HuH-7 (cell line): ENCODE data around the gene PGPEP1.
"Not testable (repeated sequence)": the region's sequence is repeated elsewhere in the genome, so short reads cannot be mapped to it uniquely, and the experiment has no call there.

Experiments
- DNase-seq: peaks from one replicate; pipeline ENCODE4 v3.0.0; 2011; ENCODE audit warnings: low spot score

Gene PGPEP1

GRCh38 chr19:18332917-18333530 lies 7.4 kb upstream of the PGPEP1 start:
- no peak for DNase-seq

- DNase-seq: no peak
Observed at GRCh38 chr19:18333680-18334079, 6.7 kb upstream of the PGPEP1 start.

- no peak for DNase-seq
Observed at GRCh38 chr19:18336121-18336520, 4.3 kb upstream of the PGPEP1 start.

- no peak for DNase-seq
Observed at GRCh38 chr19:18338541-18338940, 1.9 kb upstream of the PGPEP1 start.

GRCh38 chr19:18339723-18340122 lies 675 bp upstream of the PGPEP1 start:
- peak; percentile 55 for DNase-seq

GRCh38 chr19:18340990-18341868 lies 831 bp downstream of the PGPEP1 start:
- no peak for DNase-seq

- DNase-seq: no peak
Observed at GRCh38 chr19:18342090-18342632, 1.8 kb downstream of the PGPEP1 start.

- no peak for DNase-seq
Observed at GRCh38 chr19:18344582-18344950, 4.2 kb downstream of the PGPEP1 start.

GRCh38 chr19:18345296-18345695 lies 4.9 kb downstream of the PGPEP1 start:
- DNase-seq: no peak

GRCh38 chr19:18346091-18346490 lies 5.7 kb downstream of the PGPEP1 start:
- DNase-seq: no peak

- no peak for DNase-seq
Observed at GRCh38 chr19:18348171-18348570, 7.8 kb downstream of the PGPEP1 start.

- not testable (repeated sequence) for DNase-seq
Observed at GRCh38 chr19:18348818-18349339, 8.5 kb downstream of the PGPEP1 start.

- peak; percentile 71 for DNase-seq
Observed at GRCh38 chr19:18349524-18350128, 9.2 kb downstream of the PGPEP1 start.

GRCh38 chr19:18350490-18350889 lies 10.1 kb downstream of the PGPEP1 start:
- no peak for DNase-seq

GRCh38 chr19:18351544-18351943 lies 11.1 kb downstream of the PGPEP1 start:
- DNase-seq: no peak

- no peak for DNase-seq
Observed at GRCh38 chr19:18353378-18354005, 13.1 kb downstream of the PGPEP1 start.

GRCh38 chr19:18354743-18355142 lies 14.3 kb downstream of the PGPEP1 start:
- DNase-seq: not testable (repeated sequence)

GRCh38 chr19:18357041-18357440 lies 16.6 kb downstream of the PGPEP1 start:
- no peak for DNase-seq

- no peak for DNase-seq
Observed at GRCh38 chr19:18361646-18362045, 21.2 kb downstream of the PGPEP1 start.

- DNase-seq: no peak
Observed at GRCh38 chr19:18362934-18363542, 22.6 kb downstream of the PGPEP1 start.

- no peak for DNase-seq
Observed at GRCh38 chr19:18363787-18364186, 23.4 kb downstream of the PGPEP1 start.
